ENCODE data around the gene RERGL. TPM values are rescaled to one million over a fixed set of nuclear protein-coding genes. Genes with fewer than 3 reads are reported as not detected.

The RERGL gene
- total RNA-seq, 1 experiment from 2014 or later: not detected

DNA sequence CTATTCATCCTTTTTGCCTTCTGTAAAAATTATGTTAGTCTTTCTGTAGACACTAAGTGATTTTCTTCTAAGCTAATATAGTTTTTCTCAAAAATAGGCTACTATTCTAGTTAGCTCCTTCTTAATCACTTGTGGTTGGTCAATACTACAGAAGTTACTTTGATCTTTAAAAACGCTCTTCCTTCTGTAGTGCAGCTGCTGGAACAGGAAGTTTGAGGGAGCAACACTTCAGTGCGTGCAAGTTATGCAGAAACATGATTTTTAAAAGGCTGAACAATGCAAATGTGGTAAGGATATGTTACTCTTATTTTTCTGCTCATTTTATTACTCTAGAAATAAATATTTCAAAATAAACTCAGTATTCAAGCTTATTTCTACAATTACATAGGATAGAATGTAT, 11.1 kb upstream of the RERGL start:
- H3K27ac ChIP-seq (ENCODE audit: low read depth, low read length): no peak overlapping the region
- H4K20me1 ChIP-seq (ENCODE audit: insufficient read depth): no peaks in the 10 kb centered on the region
- no peak overlapping the region for H3K9ac ChIP-seq (ENCODE audit: low read length)
- H2AFZ ChIP-seq (ENCODE audit: low read depth, low read length, poor library complexity, severe bottlenecking): no peak overlapping the region
- intact Hi-C loops (cut with micrococcal nuclease): no loop called here
- DNase-seq (ENCODE audit: low read depth, low spot score) (no peak), ATAC-seq (no peak)
- CTCF ChIA-PET: no interaction called here
- no peaks in the 10 kb centered on the region for H3K9me2 ChIP-seq (ENCODE audit: insufficient read depth)
- H3K4me3 ChIP-seq (replicated peaks in 1 of 2; ENCODE audit: low read depth in 1 of 2, low read length in 2 of 2): no peak overlapping the region
- POLR2A ChIA-PET: no interaction called here
- H3K36me3 ChIP-seq (ENCODE audit: control insufficient read depth in 1 of 2, insufficient read depth in 2 of 2, low read length in 2 of 2): no peaks in the 10 kb centered on the region
- H3K9me3 ChIP-seq (ENCODE audit: control insufficient read depth in 1 of 2, insufficient read depth in 1 of 2, low read depth in 1 of 2, low read length in 2 of 2): peaks cover 0 to 8% of the 10 kb centered on the region in 2 experiments; a peak in 1 of 4 replicates
- no TSS peak for BruUV-seq (replicated peaks)
- H3K4me1 ChIP-seq (ENCODE audit: control insufficient read depth in 1 of 2, insufficient read depth in 2 of 2, low read length in 2 of 2): no peaks in the 10 kb centered on the region
- RAD21 ChIA-PET (ENCODE audit: low non-redundant PET in 1 of 2, low total read pairs in 2 of 2, uncharacterized antibody in 2 of 2, unreplicated experiment in 2 of 2): no interaction called here
- H3K79me2 ChIP-seq (ENCODE audit: insufficient read depth, low read length): no peaks in the 10 kb centered on the region
- TF ChIP-seq, protein P1, sequence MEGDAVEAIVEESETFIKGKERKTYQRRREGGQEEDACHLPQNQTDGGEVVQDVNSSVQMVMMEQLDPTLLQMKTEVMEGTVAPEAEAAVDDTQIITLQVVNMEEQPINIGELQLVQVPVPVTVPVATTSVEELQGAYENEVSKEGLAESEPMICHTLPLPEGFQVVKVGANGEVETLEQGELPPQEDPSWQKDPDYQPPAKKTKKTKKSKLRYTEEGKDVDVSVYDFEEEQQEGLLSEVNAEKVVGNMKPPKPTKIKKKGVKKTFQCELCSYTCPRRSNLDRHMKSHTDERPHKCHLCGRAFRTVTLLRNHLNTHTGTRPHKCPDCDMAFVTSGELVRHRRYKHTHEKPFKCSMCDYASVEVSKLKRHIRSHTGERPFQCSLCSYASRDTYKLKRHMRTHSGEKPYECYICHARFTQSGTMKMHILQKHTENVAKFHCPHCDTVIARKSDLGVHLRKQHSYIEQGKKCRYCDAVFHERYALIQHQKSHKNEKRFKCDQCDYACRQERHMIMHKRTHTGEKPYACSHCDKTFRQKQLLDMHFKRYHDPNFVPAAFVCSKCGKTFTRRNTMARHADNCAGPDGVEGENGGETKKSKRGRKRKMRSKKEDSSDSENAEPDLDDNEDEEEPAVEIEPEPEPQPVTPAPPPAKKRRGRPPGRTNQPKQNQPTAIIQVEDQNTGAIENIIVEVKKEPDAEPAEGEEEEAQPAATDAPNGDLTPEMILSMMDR (IDR thresholded peaks at IDR 0.05 in 2 of 3, conservative IDR thresholded peaks at IDR 0.05 in 1 of 3; ENCODE audit: borderline replicate concordance in 1 of 3, insufficient read depth in 1 of 3, low read depth in 2 of 3, low read length in 2 of 3): no peak
- no peak for TF ChIP-seq EZH2 (IDR thresholded peaks at IDR 0.05)
- TF ChIP-seq, protein P2, sequence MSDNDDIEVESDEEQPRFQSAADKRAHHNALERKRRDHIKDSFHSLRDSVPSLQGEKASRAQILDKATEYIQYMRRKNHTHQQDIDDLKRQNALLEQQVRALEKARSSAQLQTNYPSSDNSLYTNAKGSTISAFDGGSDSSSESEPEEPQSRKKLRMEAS (IDR thresholded peaks at IDR 0.05): no peak
- TF ChIP-seq CEBPB (IDR thresholded peaks at IDR 0.05; ENCODE audit: low read depth): no peak
- no peak for TF ChIP-seq POLR2AphosphoS5 (IDR thresholded peaks at IDR 0.05; ENCODE audit: low read depth, low read length)
- TF ChIP-seq JUND (IDR thresholded peaks at IDR 0.05): no peak
- no peak for TF ChIP-seq ELF1 (IDR thresholded peaks at IDR 0.05; ENCODE audit: borderline replicate concordance, low read depth)
- no peak for TF ChIP-seq EGR1 (IDR thresholded peaks at IDR 0.05; ENCODE audit: low read depth)
- no peak for TF ChIP-seq RAD21 (IDR thresholded peaks at IDR 0.05; ENCODE audit: low read depth)
- TF ChIP-seq, protein P3, sequence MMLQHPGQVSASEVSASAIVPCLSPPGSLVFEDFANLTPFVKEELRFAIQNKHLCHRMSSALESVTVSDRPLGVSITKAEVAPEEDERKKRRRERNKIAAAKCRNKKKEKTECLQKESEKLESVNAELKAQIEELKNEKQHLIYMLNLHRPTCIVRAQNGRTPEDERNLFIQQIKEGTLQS (IDR thresholded peaks at IDR 0.05): no peak
- no peak overlapping the region for H3K4me2 ChIP-seq (ENCODE audit: low read length)
- no peaks in the 10 kb centered on the region for H3K27me3 ChIP-seq (ENCODE audit: insufficient read depth, low read length)
